Right lobe of liver (tissue), 4 donors: ENCODE results near the gene CUBN.

ENCODE experiments used
- POLR2A ChIP-seq: fragments of 450-650 bp; IDR thresholded peaks from one replicate; pipeline ENCODE4 v1.6.1; 2017; ENCODE audit warnings: antibody characterized with exemption, mild to moderate bottlenecking
- TF ChIP-seq, protein P1 (sequence below), 4 donors: fragments of 200-600 bp in 3 of 4; fragments of 450-650 bp in 1 of 4; IDR thresholded peaks; one replicate each; pipeline versions ENCODE4 v1.5.1 to v1.8.0; 2016 to 2022; ENCODE audit warnings: antibody characterized with exemption in 4 of 4, mild to moderate bottlenecking in 2 of 4
- donor health status: DM: no; HTN: no; CAD: no.
- donor health status: DM: no; HTN: no; CAD: no.
- donor health status: DM: no; HTN: yes; CAD: no.

DNA sequence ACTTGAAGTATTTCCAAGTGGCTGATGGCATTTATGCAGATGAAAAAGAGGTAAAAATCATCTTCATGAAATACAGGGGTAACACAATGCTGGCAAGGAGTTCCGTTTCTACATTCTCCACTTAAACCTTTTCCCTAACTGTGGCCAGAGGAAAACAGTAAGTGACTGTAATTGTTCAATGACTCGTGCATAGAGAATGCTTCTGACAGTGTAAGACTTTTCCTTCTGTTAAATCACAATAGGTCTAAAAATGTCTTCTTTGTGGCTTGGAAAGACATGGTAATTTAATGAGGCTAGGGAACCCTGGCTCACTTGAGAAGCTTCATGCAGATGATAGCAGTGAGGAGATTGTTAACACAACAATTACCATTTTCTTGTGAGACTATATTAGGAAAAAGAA, 262.1 kb downstream of the CUBN start:
- TF ChIP-seq POLR2A: no peak
- TF ChIP-seq, protein P1, sequence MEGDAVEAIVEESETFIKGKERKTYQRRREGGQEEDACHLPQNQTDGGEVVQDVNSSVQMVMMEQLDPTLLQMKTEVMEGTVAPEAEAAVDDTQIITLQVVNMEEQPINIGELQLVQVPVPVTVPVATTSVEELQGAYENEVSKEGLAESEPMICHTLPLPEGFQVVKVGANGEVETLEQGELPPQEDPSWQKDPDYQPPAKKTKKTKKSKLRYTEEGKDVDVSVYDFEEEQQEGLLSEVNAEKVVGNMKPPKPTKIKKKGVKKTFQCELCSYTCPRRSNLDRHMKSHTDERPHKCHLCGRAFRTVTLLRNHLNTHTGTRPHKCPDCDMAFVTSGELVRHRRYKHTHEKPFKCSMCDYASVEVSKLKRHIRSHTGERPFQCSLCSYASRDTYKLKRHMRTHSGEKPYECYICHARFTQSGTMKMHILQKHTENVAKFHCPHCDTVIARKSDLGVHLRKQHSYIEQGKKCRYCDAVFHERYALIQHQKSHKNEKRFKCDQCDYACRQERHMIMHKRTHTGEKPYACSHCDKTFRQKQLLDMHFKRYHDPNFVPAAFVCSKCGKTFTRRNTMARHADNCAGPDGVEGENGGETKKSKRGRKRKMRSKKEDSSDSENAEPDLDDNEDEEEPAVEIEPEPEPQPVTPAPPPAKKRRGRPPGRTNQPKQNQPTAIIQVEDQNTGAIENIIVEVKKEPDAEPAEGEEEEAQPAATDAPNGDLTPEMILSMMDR (IDR thresholded peaks at IDR 0.05): no peak
